ENCODE measurements around the gene CCL5. TPM values are rescaled to one million over a fixed set of nuclear protein-coding genes. Genes with fewer than 3 reads are reported as not detected.

CCL5 gene
- total RNA-seq, 1 experiment from 2014 or later: not detected

GRCh38 chr17:35891269-35891668, 11.1 kb upstream of the CCL5 start:
- no peak overlapping the region for H3K4me3 ChIP-seq
- no peak overlapping the region for H3K27ac ChIP-seq
- no peaks in the 10 kb centered on the region for H3K36me3 ChIP-seq
- DNase-seq: no peak
- peaks cover 4% of the 10 kb centered on the region; the same call in 1 of the 2 replicates for H3K4me1 ChIP-seq
- no peaks in the 10 kb centered on the region for H3K9me3 ChIP-seq (replicated peaks)
- H3K27me3 ChIP-seq: no peaks in the 10 kb centered on the region

GRCh38 chr17:35890774-35891155, 10.6 kb upstream of the CCL5 start:
- H3K27ac ChIP-seq: no peak overlapping the region
- H3K36me3 ChIP-seq: no peaks in the 10 kb centered on the region
- H3K4me3 ChIP-seq: no peak overlapping the region
- no peaks in the 10 kb centered on the region for H3K27me3 ChIP-seq
- H3K9me3 ChIP-seq (replicated peaks): no peaks in the 10 kb centered on the region
- DNase-seq: no peak
- H3K4me1 ChIP-seq: peaks cover 4% of the 10 kb centered on the region; the same call in 1 of the 2 replicates

GRCh38 chr17:35889818-35890773, 9.9 kb upstream of the CCL5 start:
- peak; percentile 41 to 70 for DNase-seq
- no peak overlapping the region for H3K27ac ChIP-seq
- no peaks in the 10 kb centered on the region for H3K27me3 ChIP-seq
- peaks cover 4% of the 10 kb centered on the region; the same call in 1 of the 2 replicates for H3K4me1 ChIP-seq
- no peaks in the 10 kb centered on the region for H3K36me3 ChIP-seq
- no peaks in the 10 kb centered on the region for H3K9me3 ChIP-seq (replicated peaks)
- no peak overlapping the region for H3K4me3 ChIP-seq

GRCh38 chr17:35889241-35889640, 9.1 kb upstream of the CCL5 start:
- H3K27ac ChIP-seq: no peak overlapping the region
- no peaks in the 10 kb centered on the region for H3K9me3 ChIP-seq (replicated peaks)
- H3K4me1 ChIP-seq: peaks cover 4% of the 10 kb centered on the region; the same call in 1 of the 2 replicates
- no peak overlapping the region for H3K4me3 ChIP-seq
- H3K36me3 ChIP-seq: no peaks in the 10 kb centered on the region
- no peaks in the 10 kb centered on the region for H3K27me3 ChIP-seq
- no peak for DNase-seq

GRCh38 chr17:35878361-35878760, 1.8 kb downstream of the CCL5 start:
- H3K27ac ChIP-seq: no peak overlapping the region
- H3K4me1 ChIP-seq: no peaks in the 10 kb centered on the region
- peaks cover 8% of the 10 kb centered on the region; the same call in 1 of the 2 replicates for H3K27me3 ChIP-seq
- H3K9me3 ChIP-seq (replicated peaks): no peaks in the 10 kb centered on the region
- H3K36me3 ChIP-seq: no peaks in the 10 kb centered on the region
- no peak for DNase-seq
- no peak overlapping the region for H3K4me3 ChIP-seq

GRCh38 chr17:35877345-35878029, 2.7 kb downstream of the CCL5 start:
- Histone ChIP-seq H3K9me3 (replicated peaks) (no peaks in the 10 kb centered on the region), H3K27me3 (peaks cover 8% of the 10 kb centered on the region; the same call in 1 of the 2 replicates), H3K4me1 (no peaks in the 10 kb centered on the region), H3K4me3 (no peak overlapping the region), H3K36me3 (no peaks in the 10 kb centered on the region), H3K27ac (no peak overlapping the region)
- DNase-seq: no peak

- H3K9me3 ChIP-seq (replicated peaks): no peaks in the 10 kb centered on the region
- DNase-seq: no peak
- H3K36me3 ChIP-seq: no peaks in the 10 kb centered on the region
- H3K27me3 ChIP-seq: peaks cover 8% of the 10 kb centered on the region; the same call in 1 of the 2 replicates
- no peak overlapping the region for H3K27ac ChIP-seq
- H3K4me3 ChIP-seq: no peak overlapping the region
- no peaks in the 10 kb centered on the region for H3K4me1 ChIP-seq
These were observed 3.6 kb downstream of the CCL5 start for GRCh38 chr17:35876534-35876933.

- Histone ChIP-seq H3K27ac (no peak overlapping the region), H3K4me1 (no peaks in the 10 kb centered on the region), H3K36me3 (no peaks in the 10 kb centered on the region)
These were observed 4.4 kb downstream of the CCL5 start for GRCh38 chr17:35875800-35876139.

GRCh38 chr17:35875072-35875799, 4.9 kb downstream of the CCL5 start:
- Histone ChIP-seq H3K27ac (no peak overlapping the region), H3K27me3 (peaks cover 8% of the 10 kb centered on the region; the same call in 1 of the 2 replicates), H3K36me3 (no peaks in the 10 kb centered on the region), H3K4me3 (no peak overlapping the region), H3K9me3 (replicated peaks) (no peaks in the 10 kb centered on the region), H3K4me1 (no peaks in the 10 kb centered on the region)
- DNase-seq: no peak

More at GRCh38 chr17:35875800-35876139, 4.4 kb downstream of the CCL5 start:
- Histone ChIP-seq H3K4me3 (no peak overlapping the region), H3K9me3 (replicated peaks) (no peaks in the 10 kb centered on the region), H3K27me3 (peaks cover 8% of the 10 kb centered on the region; the same call in 1 of the 2 replicates)
- DNase-seq: no peak

- DNase-seq: no peak
- no peak overlapping the region for H3K4me3 ChIP-seq
- H3K4me1 ChIP-seq: no peaks in the 10 kb centered on the region
- H3K27me3 ChIP-seq: peaks cover 8% of the 10 kb centered on the region; the same call in 1 of the 2 replicates
- H3K27ac ChIP-seq: no peak overlapping the region
- H3K9me3 ChIP-seq (replicated peaks): no peaks in the 10 kb centered on the region
- no peaks in the 10 kb centered on the region for H3K36me3 ChIP-seq
These were observed 7.8 kb downstream of the CCL5 start for GRCh38 chr17:35872196-35872980.

GRCh38 chr17:35870906-35871819, 9.0 kb downstream of the CCL5 start:
- Histone ChIP-seq H3K4me1 (no peaks in the 10 kb centered on the region), H3K27me3 (peaks cover 4% of the 10 kb centered on the region; the same call in 1 of the 2 replicates), H3K9me3 (replicated peaks) (no peaks in the 10 kb centered on the region), H3K4me3 (no peak overlapping the region), H3K27ac (no peak overlapping the region), H3K36me3 (no peaks in the 10 kb centered on the region)
- DNase-seq: no peak

GRCh38 chr17:35868737-35869136, 11.4 kb downstream of the CCL5 start, which contains the start of gene HEATR9:
TSS of gene HEATR9 (minus strand) at chr17:35868891. CDS start at chr17:35868742, 149 bp downstream.
- DNase-seq: no peak
- no peaks in the 10 kb centered on the region for H3K9me3 ChIP-seq (replicated peaks)
- H3K27me3 ChIP-seq: no peaks in the 10 kb centered on the region

GRCh38 chr17:35867574-35867973, 12.6 kb downstream of the CCL5 start:
- Histone ChIP-seq H3K36me3 (no peaks in the 10 kb centered on the region), H3K4me1 (no peaks in the 10 kb centered on the region), H3K27me3 (no peaks in the 10 kb centered on the region), H3K4me3 (no peak overlapping the region), H3K27ac (no peak overlapping the region), H3K9me3 (replicated peaks) (no peaks in the 10 kb centered on the region)
- DNase-seq: no peak

More at GRCh38 chr17:35868737-35869136, 11.4 kb downstream of the CCL5 start, which contains the start of gene HEATR9:
- no peaks in the 10 kb centered on the region for H3K36me3 ChIP-seq
- H3K4me3 ChIP-seq: no peak within 1 kb of the TSS
- H3K27ac ChIP-seq: no peak within 1 kb of the TSS
- H3K4me1 ChIP-seq: no peaks in the 10 kb centered on the region

Measured in SJCRH30 (cell line).